ENCODE data around the gene PARD3. TPM values are rescaled to one million over a fixed set of nuclear protein-coding genes. Genes with fewer than 3 reads are reported as not detected.

The PARD3 gene
- total and polyA plus RNA-seq, 2 experiments from 2014 or later = 47.2 to 59.7 TPM

- H3K27ac ChIP-seq = peak overlapping the region; percentile 15
- H3K36me3 ChIP-seq (replicated peaks; ENCODE audit: insufficient read depth, low read depth) = no peaks in the 10 kb centered on the region
- peaks cover 39% of the 10 kb centered on the region for H3K4me1 ChIP-seq (ENCODE audit: insufficient read depth)
- H3K27me3 ChIP-seq = no peaks in the 10 kb centered on the region
- no peak for TF ChIP-seq CTCF (IDR thresholded peaks at IDR 0.05; ENCODE audit: poor library complexity)
- H3K79me2 ChIP-seq = peaks cover 96% of the 10 kb centered on the region
- no peaks in the 10 kb centered on the region for H3K9me2 ChIP-seq (replicated peaks; ENCODE audit: insufficient read depth)
- H3K4me2 ChIP-seq = no peak overlapping the region
- peaks cover 5% of the 10 kb centered on the region for H4K20me1 ChIP-seq (ENCODE audit: insufficient read depth, poor library complexity, severe bottlenecking)
- H3K4me3 ChIP-seq = no peak overlapping the region
- 60% methylated on average over 8 of the region's 8 CpGs for WGBS (ENCODE audit: low lambda C conversion rate, missing lambda C conversion rate)
- no peak for DNase-seq (ENCODE audit: low spot score)
- H3K9me3 ChIP-seq (ENCODE audit: low read depth) = no peaks in the 10 kb centered on the region
- no peak overlapping the region for H2AFZ ChIP-seq
Observed at GRCh38 chr10:34715511-34716187, 99.4 kb downstream of the PARD3 start.

GRCh38 chr10:34713875-34714274 is 101.2 kb downstream of the PARD3 start:
- DNase-seq (ENCODE audit: low spot score) = no peak
- Histone ChIP-seq H3K4me2 (peak overlapping the region; percentile 28), H3K9me3 (ENCODE audit: low read depth) (no peaks in the 10 kb centered on the region), H3K36me3 (replicated peaks; ENCODE audit: insufficient read depth, low read depth) (no peaks in the 10 kb centered on the region), H2AFZ (no peak overlapping the region), H3K27me3 (no peaks in the 10 kb centered on the region), H3K4me3 (no peak overlapping the region), H3K79me2 (peaks cover 96% of the 10 kb centered on the region), H4K20me1 (ENCODE audit: insufficient read depth, poor library complexity, severe bottlenecking) (peaks cover 5% of the 10 kb centered on the region), H3K4me1 (ENCODE audit: insufficient read depth) (peaks cover 38% of the 10 kb centered on the region), H3K27ac (peak overlapping the region; percentile 18), H3K9me2 (replicated peaks; ENCODE audit: insufficient read depth) (no peaks in the 10 kb centered on the region)
- TF ChIP-seq EZH2phosphoT487 (IDR thresholded peaks at IDR 0.05; ENCODE audit: low read depth, severe bottlenecking, unreplicated experiment) (no peak), EZH2 (IDR thresholded peaks at IDR 0.05; ENCODE audit: borderline replicate concordance) (no peak), CTCF (IDR thresholded peaks at IDR 0.05; ENCODE audit: poor library complexity) (no peak)
- 14% methylated on average over 1 of the region's 1 CpG for WGBS (ENCODE audit: low lambda C conversion rate, missing lambda C conversion rate)

GRCh38 chr10:34711500-34711899 is 103.6 kb downstream of the PARD3 start:
- no peak overlapping the region for H3K4me3 ChIP-seq
- no peak overlapping the region for H3K27ac ChIP-seq
- H3K4me2 ChIP-seq = no peak overlapping the region
- H3K79me2 ChIP-seq = peaks cover 93% of the 10 kb centered on the region
- no peaks in the 10 kb centered on the region for H3K27me3 ChIP-seq
- DNase-seq (ENCODE audit: low spot score) = no peak
- WGBS (ENCODE audit: low lambda C conversion rate, missing lambda C conversion rate) = 82% methylated on average over 3 of the region's 3 CpGs
- H3K4me1 ChIP-seq (ENCODE audit: insufficient read depth) = peaks cover 39% of the 10 kb centered on the region
- TF ChIP-seq EZH2 (IDR thresholded peaks at IDR 0.05; ENCODE audit: borderline replicate concordance) = no peak
- peaks cover 5% of the 10 kb centered on the region for H4K20me1 ChIP-seq (ENCODE audit: insufficient read depth, poor library complexity, severe bottlenecking)
- H3K9me3 ChIP-seq (ENCODE audit: low read depth) = no peaks in the 10 kb centered on the region
- no peaks in the 10 kb centered on the region for H3K36me3 ChIP-seq (replicated peaks; ENCODE audit: insufficient read depth, low read depth)
- H3K9me2 ChIP-seq (replicated peaks; ENCODE audit: insufficient read depth) = no peaks in the 10 kb centered on the region
- no peak overlapping the region for H2AFZ ChIP-seq

GRCh38 chr10:34710391-34710751 is 104.7 kb downstream of the PARD3 start:
- Histone ChIP-seq H3K4me2 (no peak overlapping the region), H3K79me2 (peaks cover 95% of the 10 kb centered on the region)
- WGBS (ENCODE audit: low lambda C conversion rate, missing lambda C conversion rate) = 93% methylated on average over 4 of the region's 4 CpGs

More at GRCh38 chr10:34710391-34710751, 104.7 kb downstream of the PARD3 start:
- Histone ChIP-seq H3K36me3 (replicated peaks; ENCODE audit: insufficient read depth, low read depth) (no peaks in the 10 kb centered on the region), H3K9me2 (replicated peaks; ENCODE audit: insufficient read depth) (no peaks in the 10 kb centered on the region), H3K27me3 (no peaks in the 10 kb centered on the region), H3K27ac (no peak overlapping the region), H3K4me3 (no peak overlapping the region), H2AFZ (no peak overlapping the region), H3K9me3 (ENCODE audit: low read depth) (no peaks in the 10 kb centered on the region), H4K20me1 (ENCODE audit: insufficient read depth, poor library complexity, severe bottlenecking) (peaks cover 5% of the 10 kb centered on the region), H3K4me1 (ENCODE audit: insufficient read depth) (peaks cover 32% of the 10 kb centered on the region)
- DNase-seq (ENCODE audit: low spot score) = no peak
- TF ChIP-seq EZH2 (IDR thresholded peaks at IDR 0.05; ENCODE audit: borderline replicate concordance) (no peak), EZH2phosphoT487 (IDR thresholded peaks at IDR 0.05; ENCODE audit: low read depth, severe bottlenecking, unreplicated experiment) (no peak), CTCF (IDR thresholded peaks at IDR 0.05; ENCODE audit: poor library complexity) (no peak)
